BJ (cell line): ENCODE measurements around the gene KARS1. TPM values are rescaled to one million over a fixed set of nuclear protein-coding genes. Genes with fewer than 3 reads are reported as not detected.

Experiments
- CTCF ChIA-PET: fragments of 350-600 bp; formaldehyde crosslinking; extraction: SDS; loops from one replicate; lab custom pipeline; 2021; ENCODE audit warnings: antibody characterized with exemption, inconsistent platforms; lab: Yijun Ruan, JAX
- POLR2A ChIA-PET: fragments of 300-600 bp; sonication (Branson Sonifier 250); formaldehyde crosslinking; extraction: SDS; loops from one replicate; lab custom pipeline; 2021; ENCODE audit warnings: antibody characterized with exemption; lab: Charles Lee
- DNase-seq: peaks from one replicate; pipeline ENCODE4 v3.0.0-alpha.2; 2011; ENCODE audit warnings: low read depth
- H3K27me3 ChIP-seq: 2 replicates; pipeline ENCODE4 v1.6.0; 2011; ENCODE audit warnings: low read length; ENCODE audit not compliant: control insufficient read depth, insufficient read depth
- H3K36me3 ChIP-seq: 2 replicates; pipeline ENCODE4 v1.5.1; 2011; ENCODE audit warnings: low read length; ENCODE audit not compliant: control insufficient read depth, insufficient read depth
- H3K4me3 ChIP-seq: 2 replicates; pipeline ENCODE4 v1.5.1; 2011; ENCODE audit warnings: low read depth, mild to moderate bottlenecking, control low read depth, low read length
- polyA plus RNA-seq: library from polyadenylated mRNA; depleted of rRNA; stranded (reverse); fragments of >200 nt; gene quantifications from 2 replicates; pipeline ENCODE4 v1.2.3, GENCODE V29; 2011
- TF ChIP-seq, protein P1 (sequence below): IDR thresholded peaks from 2 replicates; pipeline ENCODE4 v1.5.1; 2011; ENCODE audit warnings: low read depth, mild to moderate bottlenecking, control low read depth, inconsistent platforms, low read length, moderate library complexity; ENCODE audit not compliant: insufficient read depth

Gene KARS1
- polyA plus RNA-seq, 1 experiment: 118 TPM

DNA sequence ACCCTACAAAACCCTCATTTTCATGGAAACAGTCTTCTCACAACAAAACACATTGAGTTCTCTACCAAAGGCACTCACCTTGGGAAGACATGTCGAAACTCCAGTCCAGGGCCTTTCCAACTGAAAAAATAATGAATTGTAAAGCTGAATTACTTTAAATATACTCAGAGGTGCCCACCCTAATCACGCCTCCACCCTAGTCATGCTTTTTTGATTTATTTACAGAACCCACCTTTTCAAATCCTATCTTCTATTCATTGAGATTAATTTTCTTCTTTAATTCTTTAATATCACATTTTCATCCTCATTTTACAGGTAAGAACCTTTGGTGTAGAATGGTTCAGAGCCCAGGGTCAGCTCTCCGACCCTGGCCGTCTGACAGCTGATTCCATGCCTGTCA lies 29.4 kb upstream of the KARS1 start, which contains the start of gene CPHXL2:
TSS of gene CPHXL2 (minus strand) at position 101 of the 400 bp plus-strand sequence. CDS start at position 91, 10 bp downstream.
- CTCF ChIA-PET: interaction anchor here (1.5 kb wide), 1 partner anchor 21 kb away, joined by 4 read pairs; no protein-coding TSS in a partner anchor
- DNase-seq: no peak
- Histone ChIP-seq H3K27me3 (no peaks in the 10 kb centered on the region), H3K36me3 (no peaks in the 10 kb centered on the region), H3K4me3 (no peak within 1 kb of the TSS)
- TF ChIP-seq, protein P1, sequence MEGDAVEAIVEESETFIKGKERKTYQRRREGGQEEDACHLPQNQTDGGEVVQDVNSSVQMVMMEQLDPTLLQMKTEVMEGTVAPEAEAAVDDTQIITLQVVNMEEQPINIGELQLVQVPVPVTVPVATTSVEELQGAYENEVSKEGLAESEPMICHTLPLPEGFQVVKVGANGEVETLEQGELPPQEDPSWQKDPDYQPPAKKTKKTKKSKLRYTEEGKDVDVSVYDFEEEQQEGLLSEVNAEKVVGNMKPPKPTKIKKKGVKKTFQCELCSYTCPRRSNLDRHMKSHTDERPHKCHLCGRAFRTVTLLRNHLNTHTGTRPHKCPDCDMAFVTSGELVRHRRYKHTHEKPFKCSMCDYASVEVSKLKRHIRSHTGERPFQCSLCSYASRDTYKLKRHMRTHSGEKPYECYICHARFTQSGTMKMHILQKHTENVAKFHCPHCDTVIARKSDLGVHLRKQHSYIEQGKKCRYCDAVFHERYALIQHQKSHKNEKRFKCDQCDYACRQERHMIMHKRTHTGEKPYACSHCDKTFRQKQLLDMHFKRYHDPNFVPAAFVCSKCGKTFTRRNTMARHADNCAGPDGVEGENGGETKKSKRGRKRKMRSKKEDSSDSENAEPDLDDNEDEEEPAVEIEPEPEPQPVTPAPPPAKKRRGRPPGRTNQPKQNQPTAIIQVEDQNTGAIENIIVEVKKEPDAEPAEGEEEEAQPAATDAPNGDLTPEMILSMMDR: no peak
- POLR2A ChIA-PET: no interaction called here

DNA sequence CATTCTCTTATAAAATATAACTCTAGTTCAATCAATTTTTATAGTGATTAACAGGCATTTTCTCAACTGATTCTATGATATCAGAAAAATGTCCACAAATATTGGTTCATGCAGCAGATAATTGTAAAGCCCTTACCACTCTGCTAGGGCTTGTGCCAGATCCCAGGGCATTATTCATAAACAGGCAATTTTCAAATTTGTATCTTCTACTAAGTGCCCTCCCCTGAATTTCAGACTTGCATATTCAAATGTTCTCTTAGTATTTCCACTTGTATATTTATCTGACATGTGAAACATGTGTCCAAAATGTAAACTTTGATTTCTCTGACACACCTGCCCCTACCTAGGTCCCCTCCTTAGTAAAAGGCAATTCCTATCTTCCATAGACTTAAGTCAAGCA lies 20.0 kb upstream of the KARS1 start:
- Histone ChIP-seq H3K27me3 (no peaks in the 10 kb centered on the region), H3K4me3 (no peak overlapping the region), H3K36me3 (no peaks in the 10 kb centered on the region; the same call in 1 of the 2 replicates)
- ChIA-PET CTCF (no interaction called here), POLR2A (no interaction called here)
- TF ChIP-seq, protein P1: no peak
- DNase-seq: no peak

DNA sequence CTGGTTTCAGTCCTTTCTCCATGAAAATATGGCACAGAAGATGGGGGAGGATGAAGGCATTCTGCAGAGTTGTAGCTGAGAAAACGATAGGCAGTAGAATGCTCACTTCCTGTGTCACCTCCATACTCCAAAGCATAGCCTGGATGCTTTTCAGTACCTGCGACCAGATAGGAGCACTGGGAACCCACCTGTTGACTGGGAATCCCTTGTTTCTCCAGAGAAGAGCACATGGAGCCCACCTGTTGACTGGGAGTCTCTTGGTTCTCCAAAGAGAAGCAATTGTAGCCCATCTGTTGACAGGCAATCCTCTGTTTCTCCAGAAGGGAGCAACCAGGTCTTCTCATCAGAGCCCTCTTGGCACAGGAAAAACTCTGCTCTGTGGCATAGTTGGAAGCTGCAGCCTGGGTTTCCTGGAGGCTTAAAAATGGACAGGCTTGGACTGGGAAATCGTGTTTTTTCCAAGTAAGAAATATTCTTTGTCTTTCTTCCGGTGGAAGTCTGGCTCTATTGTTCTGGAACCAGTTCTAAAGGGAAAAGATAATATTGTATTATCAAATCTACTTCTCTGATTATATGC lies 13.3 kb upstream of the KARS1 start:
- ChIA-PET CTCF (no interaction called here), POLR2A (no interaction called here)
- H3K27me3 ChIP-seq: no peaks in the 10 kb centered on the region
- H3K36me3 ChIP-seq: peaks cover 21% of the 10 kb centered on the region
- no peak overlapping the region for H3K4me3 ChIP-seq
- DNase-seq: no peak
- TF ChIP-seq, protein P1: no peak

DNA sequence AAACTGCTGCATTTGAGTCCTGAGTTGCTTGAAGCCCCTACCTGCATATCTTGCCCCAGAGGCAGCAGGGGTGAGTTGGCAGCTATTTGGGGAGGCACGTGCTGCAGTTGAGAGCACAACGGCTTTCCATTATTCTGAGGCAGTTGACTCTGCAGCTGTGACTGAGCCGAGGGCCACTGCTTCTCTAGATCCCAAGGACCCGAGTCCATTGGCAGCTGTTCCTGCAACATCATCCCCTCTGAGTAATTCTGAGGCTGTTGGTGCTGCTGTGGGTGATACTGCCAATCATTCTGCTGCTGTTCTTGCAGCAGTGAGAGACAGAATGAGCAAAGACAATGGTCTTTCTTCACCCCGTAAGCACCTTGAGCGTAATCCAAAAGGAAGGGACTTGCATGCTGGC lies 12.9 kb upstream of the KARS1 start:
- Histone ChIP-seq H3K4me3 (no peak overlapping the region), H3K36me3 (peaks cover 23% of the 10 kb centered on the region), H3K27me3 (no peaks in the 10 kb centered on the region)
- TF ChIP-seq, protein P1: no peak
- CTCF ChIA-PET: no interaction called here
- POLR2A ChIA-PET: no interaction called here
- DNase-seq: no peak

DNA sequence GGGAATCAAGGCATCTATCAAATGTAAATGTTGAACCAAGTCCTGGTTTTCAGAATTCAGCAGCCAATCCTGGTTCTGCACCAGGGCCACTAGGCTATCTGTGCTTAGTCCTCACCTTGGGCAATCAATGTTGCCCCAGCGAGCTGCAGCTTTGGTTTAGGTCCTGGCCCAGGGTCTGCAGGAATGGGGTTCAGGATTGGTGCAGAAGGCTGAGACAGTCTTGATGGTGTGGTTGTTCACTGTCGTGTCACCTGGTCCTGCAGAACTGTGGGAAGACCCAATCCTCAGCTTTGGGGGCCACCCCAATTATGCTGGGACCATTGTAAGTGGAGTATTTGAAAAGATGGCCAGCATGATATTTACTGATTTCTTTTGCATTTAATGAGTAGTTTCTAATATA lies 10.7 kb upstream of the KARS1 start:
- TF ChIP-seq, protein P1: no peak
- H3K4me3 ChIP-seq: no peak overlapping the region
- CTCF ChIA-PET: interaction anchor here (0.8 to 1.0 kb wide), 2 partner anchors 15 to 20 kb away, joined by 3 read pairs; no protein-coding TSS in a partner anchor
- no peaks in the 10 kb centered on the region for H3K27me3 ChIP-seq
- POLR2A ChIA-PET: no interaction called here
- no peak for DNase-seq
- H3K36me3 ChIP-seq: peaks cover 26% of the 10 kb centered on the region
